Measurements from ENCODE around the gene TXNDC11.

Gene TXNDC11

GRCh38 chr16:11757671-11758545 is 15.3 kb upstream of the TXNDC11 start:
- no peak overlapping the region for H3K4me3 ChIP-seq (ENCODE audit: low read length)
- DNase-seq (ENCODE audit: low read depth, low spot score), result no peak

DNA sequence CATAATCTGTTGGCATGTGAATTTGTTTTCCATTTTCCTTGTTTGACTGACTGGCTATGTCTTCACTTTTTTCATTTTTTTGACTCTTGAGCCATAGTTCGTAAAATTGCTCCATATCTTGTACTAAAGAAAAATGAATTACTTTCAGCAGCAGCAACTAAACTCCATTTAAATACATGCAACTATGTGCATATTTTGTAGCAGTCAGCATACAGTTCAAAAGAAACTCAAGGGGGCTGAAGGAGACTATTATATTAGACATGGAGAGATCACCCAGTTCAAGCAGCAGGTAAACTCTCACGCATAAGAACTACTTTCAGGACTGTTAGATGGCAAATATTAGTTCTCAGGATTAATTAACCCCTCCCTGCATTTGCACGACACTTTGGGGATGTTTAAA is 13.6 kb upstream of the TXNDC11 start:
- no peak for DNase-seq (ENCODE audit: low read depth, low spot score)
- H3K4me3 ChIP-seq (ENCODE audit: low read length), result no peak overlapping the region

- DNase-seq (ENCODE audit: low read depth, low spot score), result no peak
- no peak overlapping the region for H3K4me3 ChIP-seq (ENCODE audit: low read length)
Measured at GRCh38 chr16:11755022-11755760, 12.5 kb upstream of the TXNDC11 start.

GRCh38 chr16:11752856-11753255 is 10.2 kb upstream of the TXNDC11 start:
- no peak for DNase-seq (ENCODE audit: low read depth, low spot score)

DNA sequence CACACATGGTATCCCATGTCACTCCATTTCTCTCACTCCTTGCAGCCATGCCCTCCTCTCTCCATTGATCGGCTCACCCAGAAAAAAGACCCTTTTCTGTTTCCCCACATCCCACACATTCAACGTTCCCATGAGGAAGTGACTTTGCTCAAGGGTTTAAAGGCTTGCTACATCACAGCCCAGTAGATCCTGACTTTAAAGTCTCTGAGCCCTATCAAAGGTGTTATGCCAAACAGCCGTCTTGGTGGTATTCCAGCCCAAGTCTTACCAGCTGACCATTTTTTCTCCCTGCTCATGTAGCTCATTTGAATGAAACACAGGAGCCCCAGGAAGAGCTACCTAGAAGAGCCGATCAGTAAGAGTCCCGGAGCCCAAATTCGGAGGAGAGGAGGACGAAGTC is 7.4 kb upstream of the TXNDC11 start:
- no peak overlapping the region for H3K4me3 ChIP-seq (ENCODE audit: low read length)
- DNase-seq (ENCODE audit: low read depth, low spot score), result no peak

More at GRCh38 chr16:11752856-11753255, 10.2 kb upstream of the TXNDC11 start:
- no peak overlapping the region for H3K4me3 ChIP-seq (ENCODE audit: low read length)

- DNase-seq (ENCODE audit: low read depth, low spot score), result no peak
Measured at GRCh38 chr16:11748404-11749254, 6.0 kb upstream of the TXNDC11 start.

DNA sequence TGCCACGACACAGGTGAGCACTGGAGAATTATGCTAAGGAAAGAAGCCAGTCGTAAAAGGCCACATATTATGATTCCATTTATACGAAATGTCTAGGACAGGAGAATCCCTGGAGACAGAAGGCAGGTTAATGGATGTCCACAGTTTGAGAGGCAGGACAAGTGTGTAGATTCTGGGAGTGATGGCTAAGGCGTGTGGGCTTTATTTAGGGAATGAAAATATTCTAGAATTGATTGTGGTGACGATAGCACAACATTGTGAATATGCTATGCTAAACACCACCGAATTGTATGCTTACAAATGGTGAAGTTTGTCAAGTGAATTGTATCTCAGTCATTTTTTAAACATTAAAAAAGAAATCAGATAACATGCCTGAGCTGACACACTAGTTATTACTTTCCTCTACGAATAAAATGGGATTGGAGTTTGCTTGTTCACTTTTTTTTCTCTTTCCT is 5.3 kb upstream of the TXNDC11 start:
- DNase-seq (ENCODE audit: low read depth, low spot score), result no peak
- no peak overlapping the region for H3K4me3 ChIP-seq (ENCODE audit: low read length)

More at GRCh38 chr16:11748404-11749254, 6.0 kb upstream of the TXNDC11 start:
- no peak overlapping the region for H3K4me3 ChIP-seq (ENCODE audit: low read length)

DNA sequence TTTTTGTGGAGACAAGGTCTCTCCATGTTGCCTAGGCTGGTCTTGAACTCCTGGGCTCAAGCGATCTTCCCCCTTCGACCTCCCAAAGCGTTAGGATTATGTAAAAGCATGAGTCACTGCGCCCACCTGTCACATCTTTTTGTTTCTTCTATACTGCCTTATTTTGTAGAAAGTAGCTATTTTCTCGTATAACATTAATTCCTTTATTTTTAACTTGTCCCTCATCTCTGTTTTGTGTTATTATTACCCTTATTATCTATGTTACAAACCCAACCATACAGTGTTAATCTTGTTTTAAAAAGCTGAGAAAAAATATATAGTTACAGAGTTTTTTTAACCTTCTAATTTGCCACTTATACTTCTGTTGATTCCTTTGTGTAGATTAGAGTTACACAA is 1.4 kb upstream of the TXNDC11 start:
- no peak for DNase-seq (ENCODE audit: low read depth, low spot score)
- no peak overlapping the region for H3K4me3 ChIP-seq (ENCODE audit: low read length)

- DNase-seq (ENCODE audit: low read depth, low spot score), result no peak
- peak overlapping the region; percentile 77 for H3K4me3 ChIP-seq (ENCODE audit: low read length)
Measured at GRCh38 chr16:11743308-11744074, 834 bp upstream of the TXNDC11 start.

GRCh38 chr16:11742093-11742535 is 543 bp downstream of the TXNDC11 start:
- H3K4me3 ChIP-seq (ENCODE audit: low read length), result peak overlapping the region; percentile 77
- DNase-seq (ENCODE audit: low read depth, low spot score), result no peak

DNA sequence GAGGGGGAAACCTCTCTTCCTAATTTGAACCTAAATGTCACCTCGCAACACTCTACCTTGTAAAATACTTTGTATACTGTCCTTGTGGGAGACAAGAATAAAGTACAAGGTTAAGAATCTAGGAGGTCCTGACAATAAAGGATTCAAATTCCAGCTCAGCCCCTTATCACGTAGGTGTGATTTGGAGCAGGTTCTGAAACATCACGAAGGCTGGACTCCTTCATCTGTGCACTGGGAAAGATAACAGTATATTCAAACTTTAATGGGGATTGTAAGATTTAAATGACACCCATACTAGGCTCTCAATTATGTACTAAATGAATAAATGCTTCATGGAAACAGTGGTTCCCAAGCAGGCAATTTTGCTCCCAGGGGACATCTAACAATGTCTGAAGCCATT is 2.1 kb downstream of the TXNDC11 start:
- no peak for DNase-seq (ENCODE audit: low read depth, low spot score)
- no peak overlapping the region for H3K4me3 ChIP-seq (ENCODE audit: low read length)

GRCh38 chr16:11738742-11739544 is 3.7 kb downstream of the TXNDC11 start:
- H3K4me3 ChIP-seq (ENCODE audit: low read length), result no peak overlapping the region
- no peak for DNase-seq (ENCODE audit: low read depth, low spot score)

DNA sequence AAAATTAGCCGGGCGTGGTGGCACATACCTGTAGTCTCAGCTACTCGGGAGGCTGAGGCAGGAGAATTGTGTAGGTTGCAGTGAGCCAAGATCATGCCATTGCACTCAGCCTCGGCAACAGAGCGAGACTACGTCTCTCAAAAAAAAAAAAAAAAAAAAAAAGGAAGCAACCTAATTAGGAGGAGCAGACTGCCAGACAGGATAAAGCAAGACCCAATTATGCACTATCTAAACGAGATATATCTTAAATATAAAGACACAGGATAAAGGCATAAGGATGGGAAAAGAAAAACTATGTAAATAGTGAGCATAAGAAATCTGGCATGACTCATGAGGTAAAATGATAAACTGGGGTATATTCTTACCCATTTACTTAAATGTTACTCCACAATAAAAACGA is 4.9 kb downstream of the TXNDC11 start:
- DNase-seq (ENCODE audit: low read depth, low spot score), result no peak
- no peak overlapping the region for H3K4me3 ChIP-seq (ENCODE audit: low read length)

- no peak for DNase-seq (ENCODE audit: low read depth, low spot score)
- no peak overlapping the region for H3K4me3 ChIP-seq (ENCODE audit: low read length)
Measured at GRCh38 chr16:11736903-11737302, 5.8 kb downstream of the TXNDC11 start.

DNA sequence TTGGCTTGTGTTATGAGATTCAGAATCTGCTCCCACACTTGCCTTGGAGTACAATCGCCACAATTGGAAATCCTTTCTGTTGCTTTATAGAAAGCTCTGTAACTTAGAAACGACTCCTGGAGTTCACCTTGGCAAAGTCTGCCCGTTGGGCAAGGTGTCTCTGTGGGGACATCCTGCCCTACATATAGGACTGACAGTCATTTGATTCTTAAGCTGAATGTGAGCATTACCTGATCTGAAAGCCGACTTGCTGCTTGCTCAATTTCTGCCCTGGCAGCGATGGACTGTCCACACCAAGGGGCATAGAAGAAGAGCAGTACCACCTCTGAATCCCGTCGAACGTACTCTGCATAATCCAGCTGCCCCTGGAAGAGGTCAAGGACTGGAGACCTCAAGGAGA is 6.9 kb downstream of the TXNDC11 start:
- no peak for DNase-seq (ENCODE audit: low read depth, low spot score)
- no peak overlapping the region for H3K4me3 ChIP-seq (ENCODE audit: low read length)

GRCh38 chr16:11734653-11735043 is 8.0 kb downstream of the TXNDC11 start:
- no peak for DNase-seq (ENCODE audit: low read depth, low spot score)
- no peak overlapping the region for H3K4me3 ChIP-seq (ENCODE audit: low read length)

- H3K4me3 ChIP-seq (ENCODE audit: low read length), result no peak overlapping the region
Measured at GRCh38 chr16:11734025-11734652, 8.5 kb downstream of the TXNDC11 start.

More at GRCh38 chr16:11734025-11734652, 8.5 kb downstream of the TXNDC11 start:
- no peak for DNase-seq (ENCODE audit: low read depth, low spot score)
